EL (cell line): ENCODE results near the gene GLT1D1.
A peak's percentile ranks its signal among the peaks of the same experiment; 100 is the strongest.
"Not testable (repeated sequence)": the region's sequence is repeated elsewhere in the genome, so short reads cannot be mapped to it uniquely, and the experiment has no call there.

ENCODE experiments used
- DNase-seq: peaks from one replicate; pipeline ENCODE4 v3.0.0-alpha.2; 2016

The GLT1D1 gene

DNA sequence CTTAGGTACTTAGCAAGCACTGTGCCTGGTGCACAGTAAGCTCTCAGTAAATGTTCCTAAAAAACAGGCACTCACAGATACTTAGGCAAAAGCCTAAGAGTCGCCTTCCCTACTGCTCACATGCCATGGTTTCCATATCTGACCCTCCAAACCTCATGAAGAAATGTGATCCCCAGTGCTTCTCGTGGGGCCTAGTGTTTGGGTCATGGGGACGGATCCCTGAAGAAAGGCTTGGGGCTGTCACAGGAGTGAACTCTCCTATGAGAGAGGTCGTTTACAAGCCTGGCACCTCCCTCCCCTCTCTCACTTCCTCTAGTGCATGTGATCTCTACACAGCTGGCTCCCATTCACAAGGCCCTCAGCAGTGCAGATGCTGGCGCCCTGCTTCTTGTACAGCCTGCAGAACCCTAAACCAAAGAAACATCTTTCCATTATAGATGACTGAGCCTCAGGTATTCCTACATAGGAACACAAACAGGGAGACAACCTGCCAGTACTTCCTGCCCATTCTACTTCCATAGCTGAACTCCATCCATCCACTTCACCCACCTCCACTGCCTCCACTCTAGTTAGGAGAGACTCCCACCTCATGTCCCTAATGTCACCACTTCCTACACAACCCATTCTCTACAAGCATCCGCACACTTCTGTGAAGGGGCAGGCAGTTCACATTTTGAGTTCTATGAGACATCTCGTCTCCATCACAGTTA lies 32.4 kb upstream of the GLT1D1 start:
- DNase-seq, result no peak

DNA sequence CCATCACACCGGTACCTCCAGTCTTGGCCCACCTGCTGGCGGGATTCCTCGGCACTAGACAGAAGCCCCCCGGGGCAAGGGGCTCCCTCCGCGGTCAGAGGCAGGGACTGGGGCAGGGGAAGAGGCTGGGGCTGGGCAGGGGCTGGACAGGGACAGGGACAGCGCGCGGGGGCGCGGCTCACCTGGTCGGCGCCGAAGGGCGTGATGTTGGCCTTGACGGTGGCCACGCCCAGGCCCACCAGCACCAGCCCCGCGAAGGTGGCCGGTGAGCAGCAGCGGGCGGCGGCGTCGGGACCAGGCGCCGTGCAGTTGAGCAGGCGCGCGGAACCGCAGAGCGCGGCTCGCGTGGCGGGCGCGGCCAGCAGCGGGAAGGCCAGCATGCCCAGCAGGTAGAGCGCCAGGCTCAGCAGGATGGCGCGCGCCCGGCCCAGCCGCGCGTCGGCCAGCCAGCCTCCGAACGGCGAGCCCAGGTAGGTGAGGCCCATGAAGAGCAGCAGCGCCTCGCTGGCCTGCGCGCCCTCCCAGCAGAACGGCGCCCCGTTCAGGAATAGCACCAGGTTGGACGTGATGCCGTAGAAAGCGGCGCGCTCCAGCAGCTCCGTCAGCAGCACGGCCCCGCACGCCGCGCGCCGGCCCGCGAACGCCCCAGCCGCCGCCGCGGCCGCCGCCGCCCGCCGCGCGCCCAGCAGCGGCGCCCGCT lies 29.9 kb upstream of the GLT1D1 start:
- DNase-seq, result no peak

- peak; percentile 89 for DNase-seq
Observed at GRCh38 chr12:128823916-128824839, 29.1 kb upstream of the GLT1D1 start, which contains the start of gene SLC15A4. TSS of gene SLC15A4 (minus strand) at chr12:128823958. CDS start at chr12:128823943, 15 bp downstream.

DNA sequence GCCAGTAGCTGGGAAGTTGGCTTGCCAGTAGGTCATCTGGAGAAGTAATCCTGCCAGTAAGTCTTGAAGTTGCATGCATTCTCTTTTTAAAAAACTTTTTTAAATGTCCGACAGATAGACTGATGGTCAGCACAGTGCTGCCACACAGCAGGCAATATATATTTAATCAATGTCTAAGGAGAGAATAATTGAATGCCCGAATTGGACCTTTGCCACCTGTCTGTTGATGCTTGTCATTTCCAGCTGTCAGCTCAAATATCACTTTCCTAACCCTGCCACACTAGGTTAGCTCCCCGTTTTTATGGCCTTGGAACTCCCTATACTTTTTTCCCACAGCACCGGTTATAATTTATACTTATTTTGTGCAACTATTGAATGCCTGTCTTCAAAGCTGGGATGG lies 27.4 kb upstream of the GLT1D1 start:
- no peak for DNase-seq

- DNase-seq, result no peak
Observed at GRCh38 chr12:128827724-128828123, 25.6 kb upstream of the GLT1D1 start.

DNA sequence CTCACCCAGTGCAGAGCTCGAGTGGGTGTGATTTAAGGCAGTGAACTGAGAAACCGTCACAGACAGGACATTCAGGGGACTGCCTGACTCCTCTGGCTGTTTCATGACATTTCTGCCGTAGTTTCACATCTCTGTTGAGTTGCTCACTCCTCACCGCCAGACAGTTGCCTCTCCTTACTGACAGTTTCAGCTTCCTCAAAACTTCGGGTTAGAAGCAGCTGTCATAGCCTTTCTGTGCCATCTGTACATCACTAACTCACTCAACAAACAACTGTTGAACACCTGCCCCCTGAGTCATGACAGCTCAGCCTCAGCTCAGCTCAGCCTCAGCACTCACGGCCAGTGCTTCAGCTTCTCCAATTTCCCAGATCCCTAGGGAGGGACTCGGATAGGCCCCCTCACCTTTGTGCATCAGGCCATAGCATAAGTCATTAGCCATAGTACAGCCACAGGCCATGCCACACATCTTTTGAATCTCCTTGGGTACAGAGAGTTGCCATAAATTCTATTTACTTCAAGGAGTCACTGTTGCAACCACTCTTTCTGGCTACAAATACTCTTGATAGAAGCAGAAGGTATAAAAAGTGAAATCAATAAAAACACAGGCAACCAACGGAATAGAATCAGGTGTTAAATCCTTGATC lies 23.3 kb upstream of the GLT1D1 start:
- DNase-seq, result no peak

DNA sequence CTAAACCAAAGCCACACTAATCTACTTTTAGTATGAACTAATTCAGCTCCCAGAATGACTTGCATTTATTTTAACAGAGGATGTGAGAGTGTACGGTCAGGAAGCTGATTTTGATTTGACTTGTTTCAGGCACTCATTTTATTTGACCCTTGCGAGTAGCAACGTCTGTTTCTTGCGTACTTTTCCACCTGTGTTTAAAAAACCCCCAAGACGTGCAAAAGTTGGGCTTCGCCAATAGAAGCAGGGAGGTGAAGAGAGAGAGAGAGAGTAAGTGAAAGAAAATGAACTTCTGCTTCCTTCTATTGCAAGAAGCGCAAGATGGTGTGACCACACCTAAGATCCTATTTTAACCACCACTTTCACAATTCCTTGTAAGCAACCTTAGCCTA lies 22.8 kb upstream of the GLT1D1 start:
- no peak for DNase-seq

- DNase-seq, result no peak
Observed at GRCh38 chr12:128833418-128833817, 19.9 kb upstream of the GLT1D1 start.

GRCh38 chr12:128839885-128840284 lies 13.4 kb upstream of the GLT1D1 start:
- DNase-seq, result not testable (repeated sequence)

DNA sequence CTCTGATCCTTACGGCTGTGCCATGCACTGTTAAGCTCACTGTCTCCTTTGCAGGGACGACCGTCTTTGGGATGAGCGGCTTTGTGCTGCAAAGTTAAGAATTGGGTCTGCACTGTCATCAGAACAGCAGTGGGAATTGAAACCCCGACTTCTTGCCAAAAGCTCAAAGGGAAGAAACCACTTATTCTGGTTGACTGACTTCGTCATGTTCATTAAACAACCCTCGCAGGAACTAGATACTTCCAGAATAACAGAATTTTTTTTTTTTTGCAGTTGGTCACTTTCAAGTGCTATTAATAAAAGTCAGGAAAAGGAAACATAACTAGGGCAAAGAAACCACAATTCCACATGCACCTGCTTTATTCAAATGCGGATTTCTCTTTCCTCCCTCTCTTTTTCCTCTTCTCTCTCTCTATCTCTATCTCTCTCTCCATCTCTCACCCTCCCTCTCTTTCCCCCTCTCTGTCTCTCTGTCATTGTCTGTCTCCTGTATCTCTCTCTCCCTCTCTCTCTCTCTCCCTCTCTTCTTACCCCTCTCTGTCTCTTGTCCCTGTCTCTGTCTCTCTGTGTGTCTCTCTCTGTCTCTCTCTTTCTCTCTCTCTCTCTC lies 12.3 kb upstream of the GLT1D1 start:
- DNase-seq, result no peak

DNA sequence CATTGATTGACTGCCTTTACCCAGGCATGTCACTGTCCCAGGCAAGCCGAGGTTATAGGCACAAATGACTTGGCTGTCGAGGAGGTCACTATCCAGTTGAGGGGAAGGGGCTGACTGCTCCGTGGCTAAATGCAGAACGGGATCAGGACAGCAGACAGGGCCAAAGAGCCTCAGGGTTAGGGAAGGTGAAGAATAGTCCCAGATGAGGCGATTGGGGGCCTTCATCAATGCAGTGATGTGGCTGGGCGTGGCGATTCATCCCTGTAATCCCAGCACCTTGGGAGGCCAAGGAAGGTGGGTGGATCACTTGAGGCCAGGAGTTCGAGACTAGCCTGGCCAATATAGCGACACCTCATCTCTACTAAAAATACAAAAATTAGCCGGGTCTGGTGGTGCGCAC lies 10.7 kb upstream of the GLT1D1 start:
- DNase-seq, result no peak

- no peak for DNase-seq
Observed at GRCh38 chr12:128843538-128843937, 9.7 kb upstream of the GLT1D1 start.

DNA sequence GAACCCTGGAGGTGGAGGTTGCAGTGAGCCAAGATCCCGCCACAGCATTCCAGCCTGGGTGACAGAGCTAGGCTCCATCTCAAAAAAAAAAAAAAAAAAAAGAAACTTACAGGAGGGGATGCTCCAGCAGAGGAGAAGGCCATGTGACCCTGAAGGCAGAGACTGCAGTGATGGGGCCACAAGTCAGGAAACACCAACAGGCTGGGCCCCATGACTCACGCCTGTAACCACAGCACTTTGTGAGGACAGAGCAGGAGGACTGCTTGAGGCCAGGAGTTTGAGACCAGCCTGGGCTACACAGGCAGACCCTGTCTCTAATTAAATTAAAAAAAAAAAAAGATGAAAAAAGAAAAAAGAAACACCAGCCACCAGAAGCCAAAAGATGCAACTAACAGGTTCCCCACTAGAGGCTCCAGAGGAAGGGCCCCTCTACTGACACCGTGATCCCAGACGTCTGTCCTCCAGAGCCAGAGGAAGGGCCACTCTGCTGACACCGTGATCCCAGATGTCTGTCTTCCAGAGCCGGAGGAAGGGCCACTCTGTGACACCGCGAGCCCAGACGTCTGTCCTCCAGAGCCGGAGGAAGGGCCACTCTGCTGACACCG lies 9.1 kb upstream of the GLT1D1 start:
- no peak for DNase-seq

DNA sequence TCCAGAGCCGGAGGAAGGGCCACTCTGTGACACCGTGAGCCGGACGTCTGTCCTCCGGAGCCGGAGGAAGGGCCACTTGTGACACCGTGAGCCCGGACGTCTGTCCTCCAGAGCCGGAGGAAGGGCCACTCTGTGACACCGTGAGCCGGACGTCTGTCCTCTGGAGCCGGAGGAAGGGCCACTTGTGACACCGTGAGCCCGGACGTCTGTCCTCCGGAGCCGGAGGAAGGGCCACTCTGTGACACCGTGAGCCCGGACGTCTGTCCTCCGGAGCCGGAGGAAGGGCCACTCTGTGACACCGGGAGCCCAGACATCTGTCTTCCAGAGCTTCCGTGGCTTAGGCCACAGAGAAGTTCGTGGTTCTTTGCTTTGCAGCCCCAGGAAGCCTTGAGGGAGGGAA lies 6.6 kb upstream of the GLT1D1 start:
- not testable (repeated sequence) for DNase-seq

- no peak for DNase-seq
Observed at GRCh38 chr12:128848371-128848770, 4.9 kb upstream of the GLT1D1 start.

DNA sequence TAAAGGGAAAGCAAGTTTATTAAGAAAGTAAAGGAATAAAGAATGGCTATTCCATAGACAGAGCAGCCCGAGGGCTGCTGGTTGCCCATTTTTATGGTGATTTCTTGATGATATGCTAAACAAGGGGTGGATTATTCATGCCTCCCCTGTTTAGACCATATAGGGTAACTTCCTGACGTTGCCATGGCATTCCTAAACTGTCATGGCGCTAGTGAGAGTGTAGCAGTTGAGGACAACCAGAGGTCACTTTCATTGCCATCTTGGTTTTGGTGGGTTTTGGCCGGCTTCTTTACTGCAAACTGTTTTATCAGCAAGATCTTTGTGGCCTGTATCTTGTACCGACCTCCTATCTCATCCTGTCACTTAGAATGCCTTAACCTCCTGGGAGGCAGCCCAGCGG lies 3.5 kb upstream of the GLT1D1 start:
- not testable (repeated sequence) for DNase-seq

DNA sequence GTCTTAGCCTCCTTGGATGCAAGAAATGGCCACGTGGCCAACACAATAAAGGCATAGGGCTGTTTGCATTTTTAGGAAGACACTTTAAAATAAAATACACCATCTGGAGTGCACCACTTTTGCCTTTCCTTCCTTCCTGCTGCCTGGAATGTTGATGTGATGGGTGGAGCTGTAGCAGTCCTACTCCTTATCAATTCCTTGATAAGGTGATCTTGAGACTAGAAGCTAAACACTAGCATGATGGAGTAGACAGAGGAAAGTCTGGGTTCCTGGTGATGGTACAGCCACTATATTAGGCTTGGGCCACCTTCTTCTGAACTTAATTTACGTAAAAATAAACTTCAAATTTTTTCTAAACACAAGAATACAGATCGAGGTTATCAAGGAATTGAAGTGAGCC lies 2.9 kb upstream of the GLT1D1 start:
- DNase-seq, result no peak

DNA sequence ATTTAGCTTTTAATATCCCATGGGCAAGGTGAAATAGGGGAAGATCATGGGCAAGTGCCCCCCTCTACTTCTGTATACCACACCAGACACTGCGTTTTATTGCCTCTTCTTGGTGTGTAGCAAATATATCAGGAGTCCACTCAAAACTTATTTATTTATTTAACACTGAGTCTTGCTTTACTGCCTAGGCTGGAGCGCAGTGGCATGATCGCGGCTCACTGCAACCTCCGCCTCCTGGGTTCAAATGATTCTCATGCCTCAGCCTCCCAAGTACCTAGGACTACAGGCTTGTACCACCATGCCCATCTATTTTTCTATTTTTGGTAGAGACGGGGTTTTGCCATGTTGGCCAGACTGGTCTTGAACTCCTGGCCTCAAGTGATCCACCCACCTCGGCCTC lies 1.8 kb upstream of the GLT1D1 start:
- not testable (repeated sequence) for DNase-seq

- no peak for DNase-seq
Observed at GRCh38 chr12:128852026-128852698, 1.1 kb upstream of the GLT1D1 start.

GRCh38 chr12:128853600-128854197 lies 421 bp downstream of the GLT1D1 start:
- no peak for DNase-seq
